ENCODE results near the gene NRP1.

The NRP1 gene

DNA sequence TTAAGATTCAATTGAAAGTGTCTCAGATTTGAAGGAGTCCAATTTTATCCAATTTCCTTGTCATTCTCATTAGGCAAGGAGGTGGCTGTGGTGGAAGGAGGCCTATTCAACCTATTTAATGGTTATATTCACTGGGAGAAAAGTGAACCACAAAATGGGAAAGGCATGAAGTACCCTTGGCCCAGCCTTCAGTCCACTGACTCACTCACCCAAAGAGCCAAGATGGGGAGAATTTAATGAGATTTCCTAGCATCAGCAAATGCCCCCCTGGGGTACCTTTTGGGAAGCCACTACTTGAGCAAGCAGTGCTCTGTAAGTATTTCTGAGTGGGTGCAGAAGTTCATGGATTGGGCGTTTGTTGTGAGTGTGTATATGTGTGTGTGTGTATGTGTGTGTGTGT lies 144.1 kb downstream of the NRP1 start:
- no peak for DNase-seq (ENCODE audit: low read depth in 2 of 2, low spot score in 1 of 2)

DNA sequence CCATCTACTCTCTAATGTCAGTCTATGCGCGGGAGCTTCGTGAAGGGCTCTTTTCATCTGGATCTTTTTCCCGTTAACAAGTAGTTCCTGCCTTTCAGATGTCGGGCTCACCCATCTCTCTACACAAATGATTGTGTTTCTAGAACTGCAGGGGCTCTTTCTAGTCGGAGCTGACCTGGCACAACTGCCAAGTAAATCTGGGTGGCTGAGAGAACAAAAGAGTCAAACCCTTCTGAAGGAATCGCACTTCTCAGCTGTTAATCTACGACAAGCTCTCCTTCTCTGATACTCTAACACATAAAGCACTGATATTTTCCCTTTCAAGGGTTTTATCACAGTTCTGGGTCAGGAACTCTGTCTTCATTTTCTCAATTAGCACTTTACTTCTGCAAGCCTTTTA lies 144.7 kb downstream of the NRP1 start:
- no peak for DNase-seq (ENCODE audit: low read depth in 2 of 2, low spot score in 1 of 2)

DNA sequence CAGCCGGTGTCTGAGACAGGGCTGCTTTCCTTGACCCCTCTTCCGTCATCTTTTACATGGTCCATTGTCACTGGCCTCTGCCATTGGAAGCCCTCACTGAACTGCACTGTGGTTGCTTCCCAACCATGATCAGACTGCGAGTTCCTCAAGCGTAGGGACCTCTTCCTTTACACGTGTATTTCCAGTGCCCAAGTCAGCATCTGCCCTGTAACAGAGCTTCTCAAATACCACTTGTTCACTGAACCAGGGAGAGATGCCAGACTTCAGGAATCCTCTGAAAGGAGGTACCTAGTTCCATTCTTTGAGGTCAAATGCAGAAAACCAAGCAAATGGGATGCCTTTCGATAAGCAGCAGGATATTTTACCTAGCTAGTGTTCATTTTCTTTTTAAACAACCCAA lies 145.1 kb downstream of the NRP1 start:
- DNase-seq (ENCODE audit: low read depth in 2 of 2, low spot score in 1 of 2) = no peak

- DNase-seq (ENCODE audit: low read depth in 2 of 2, low spot score in 1 of 2) = no peak
Observed at GRCh38 chr10:33187427-33187999, 147.0 kb downstream of the NRP1 start.

GRCh38 chr10:33186150-33186549 lies 148.3 kb downstream of the NRP1 start:
- no peak for DNase-seq (ENCODE audit: low read depth in 2 of 2, low spot score in 1 of 2)

- no peak for DNase-seq (ENCODE audit: low read depth in 2 of 2, low spot score in 1 of 2)
Observed at GRCh38 chr10:33183655-33184054, 150.8 kb downstream of the NRP1 start.

DNA sequence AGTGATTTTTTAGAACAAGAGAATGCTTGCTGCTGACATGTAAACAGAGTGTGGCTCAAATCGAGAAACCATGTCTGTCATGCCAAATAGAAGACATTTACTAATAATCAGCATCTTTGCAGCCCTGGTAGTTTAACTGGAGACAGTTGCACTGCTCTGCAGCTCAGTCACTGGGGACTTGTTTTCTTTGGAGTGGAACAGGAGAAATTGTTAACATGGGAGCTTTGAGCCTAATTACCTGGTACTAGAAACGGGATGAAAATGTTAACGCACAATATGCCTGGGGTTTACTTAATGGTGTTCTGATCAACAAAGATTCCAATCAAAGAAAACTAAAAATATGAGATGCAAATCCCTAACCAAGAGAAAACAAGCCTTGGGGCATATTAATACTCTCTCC lies 153.5 kb downstream of the NRP1 start:
- DNase-seq (ENCODE audit: low read depth in 2 of 2, low spot score in 1 of 2) = no peak

DNA sequence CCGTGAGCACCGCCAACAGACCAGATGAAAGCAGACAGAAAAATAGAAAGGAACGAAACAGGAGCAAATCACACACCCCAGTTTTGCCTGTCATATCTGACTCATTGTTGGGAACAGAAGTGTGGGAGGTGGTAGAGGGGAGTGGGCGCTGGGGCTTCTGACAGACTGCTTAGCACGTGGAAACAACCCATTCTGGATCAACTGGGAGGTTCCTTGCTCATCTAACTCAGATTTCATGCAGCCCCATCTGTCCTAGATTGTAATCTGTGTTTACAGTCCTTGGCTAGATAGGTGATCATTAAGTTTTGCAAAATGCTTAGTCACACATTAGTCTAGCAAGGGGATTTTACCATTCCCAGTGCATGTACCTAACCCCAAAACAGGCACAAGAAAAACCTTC lies 154.1 kb downstream of the NRP1 start:
- no peak for DNase-seq (ENCODE audit: low read depth in 2 of 2, low spot score in 1 of 2)

- no peak for DNase-seq (ENCODE audit: low read depth in 2 of 2, low spot score in 1 of 2)
Observed at GRCh38 chr10:33179067-33179466, 155.4 kb downstream of the NRP1 start.

- no peak for DNase-seq (ENCODE audit: low read depth in 2 of 2, low spot score in 1 of 2)
Observed at GRCh38 chr10:33178026-33178755, 156.3 kb downstream of the NRP1 start.

DNA sequence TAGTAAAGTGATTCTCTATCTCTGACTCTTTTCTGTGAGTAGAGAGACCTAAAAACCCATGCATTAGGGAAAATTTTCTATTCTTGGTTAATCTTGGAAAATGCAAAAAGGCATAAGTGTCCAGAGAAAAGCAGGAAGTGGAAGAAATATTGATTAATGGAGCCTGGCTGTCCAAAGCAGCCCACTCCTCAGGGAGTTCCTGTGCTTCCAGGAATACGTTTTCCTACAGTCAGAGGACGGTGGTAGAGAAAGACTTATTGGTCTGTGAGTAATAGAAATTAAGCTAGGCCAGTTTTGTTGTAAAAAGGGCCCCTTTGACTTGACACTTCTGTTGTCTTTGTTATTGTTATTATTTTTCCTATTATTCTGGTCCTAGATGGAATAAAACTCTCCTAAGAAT lies 157.8 kb downstream of the NRP1 start:
- no peak for DNase-seq (ENCODE audit: low read depth in 2 of 2, low spot score in 1 of 2)

GRCh38 chr10:33174674-33175434 lies 159.6 kb downstream of the NRP1 start:
- DNase-seq (ENCODE audit: low read depth in 2 of 2, low spot score in 1 of 2) = no peak

GRCh38 chr10:33165911-33166310 lies 168.6 kb downstream of the NRP1 start:
- no peak for DNase-seq (ENCODE audit: low read depth in 2 of 2, low spot score in 1 of 2)

DNA sequence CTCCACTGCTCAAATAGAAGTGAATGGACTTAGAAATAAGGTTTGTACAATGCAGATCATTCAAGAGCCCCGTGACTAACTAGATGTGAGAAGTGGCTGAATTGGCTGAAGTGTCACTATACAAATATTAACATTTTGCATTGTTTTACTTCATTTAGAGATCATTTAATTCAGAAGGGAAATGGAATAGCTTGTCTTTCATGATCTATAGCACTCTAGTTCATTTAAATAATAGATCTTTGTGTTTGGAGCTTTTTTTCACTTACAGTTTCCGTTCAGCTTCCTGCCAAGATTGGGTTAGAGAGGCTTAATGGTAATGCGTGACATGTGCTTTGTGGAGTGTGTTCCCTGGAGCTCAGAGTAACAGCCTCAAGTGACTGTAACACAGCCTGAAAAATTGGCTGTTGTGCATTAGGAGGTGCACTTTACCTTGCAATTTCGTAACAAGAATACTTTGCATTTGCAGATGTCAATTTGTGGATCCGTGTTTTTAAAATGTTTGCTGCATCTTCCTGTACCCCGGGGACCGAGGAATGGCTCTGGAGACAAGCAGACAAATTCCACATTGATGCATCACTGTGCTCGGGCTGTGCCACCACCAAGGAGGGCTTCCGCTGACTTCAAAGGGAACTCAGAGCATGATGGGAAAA lies 170.3 kb downstream of the NRP1 start:
- DNase-seq (ENCODE audit: low read depth in 2 of 2, low spot score in 1 of 2) = no peak

- no peak for DNase-seq (ENCODE audit: low read depth in 2 of 2, low spot score in 1 of 2)
Observed at GRCh38 chr10:33162248-33162575, 172.3 kb downstream of the NRP1 start.

- DNase-seq (ENCODE audit: low read depth in 2 of 2, low spot score in 1 of 2) = no peak
Observed at GRCh38 chr10:33161550-33162247, 172.8 kb downstream of the NRP1 start.

GRCh38 chr10:33160151-33160550 lies 174.3 kb downstream of the NRP1 start:
- no peak for DNase-seq (ENCODE audit: low read depth in 2 of 2, low spot score in 1 of 2)

DNA sequence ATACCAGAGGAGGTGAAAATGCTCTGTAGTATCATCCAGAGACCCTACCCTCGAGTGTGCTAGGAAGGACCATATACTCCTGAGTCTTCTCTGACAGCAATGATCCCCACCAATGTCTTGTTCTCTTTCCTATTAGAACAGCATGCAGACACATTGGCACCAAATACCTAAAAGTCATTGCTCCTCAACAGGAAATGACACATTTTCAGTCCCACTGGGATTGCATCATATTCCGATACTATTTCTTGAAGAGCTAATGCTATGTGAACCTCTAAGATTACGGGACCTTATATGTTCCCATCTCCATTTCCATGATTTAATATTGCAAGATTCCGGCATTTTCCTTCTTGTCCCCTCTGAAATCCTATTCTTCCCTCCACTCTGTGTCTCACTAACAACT lies 177.4 kb downstream of the NRP1 start:
- no peak for DNase-seq (ENCODE audit: low read depth in 2 of 2, low spot score in 1 of 2)

- DNase-seq (ENCODE audit: low read depth in 2 of 2, low spot score in 1 of 2) = no peak
Observed at GRCh38 chr10:33155720-33156638, 178.5 kb downstream of the NRP1 start.

DNA sequence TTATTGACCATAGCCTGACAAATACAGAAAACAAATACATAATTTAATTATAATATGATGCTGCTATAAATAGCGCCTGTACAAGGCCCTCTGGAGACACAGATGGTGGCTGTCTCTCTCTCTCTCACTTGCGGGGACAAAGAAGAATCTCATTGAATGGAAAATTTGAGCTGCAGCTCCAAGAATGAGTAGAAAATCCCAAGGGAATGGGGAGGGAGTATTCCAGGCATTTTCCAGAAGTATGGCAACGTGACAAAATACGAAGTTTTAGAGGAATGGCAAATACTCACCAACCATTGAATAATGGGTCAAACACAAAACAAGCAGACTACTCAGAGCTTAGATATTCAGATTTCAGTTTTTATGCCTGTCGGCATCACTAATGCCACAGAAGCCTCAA lies 179.9 kb downstream of the NRP1 start:
- no peak for DNase-seq (ENCODE audit: low read depth in 2 of 2, low spot score in 1 of 2)

DNA sequence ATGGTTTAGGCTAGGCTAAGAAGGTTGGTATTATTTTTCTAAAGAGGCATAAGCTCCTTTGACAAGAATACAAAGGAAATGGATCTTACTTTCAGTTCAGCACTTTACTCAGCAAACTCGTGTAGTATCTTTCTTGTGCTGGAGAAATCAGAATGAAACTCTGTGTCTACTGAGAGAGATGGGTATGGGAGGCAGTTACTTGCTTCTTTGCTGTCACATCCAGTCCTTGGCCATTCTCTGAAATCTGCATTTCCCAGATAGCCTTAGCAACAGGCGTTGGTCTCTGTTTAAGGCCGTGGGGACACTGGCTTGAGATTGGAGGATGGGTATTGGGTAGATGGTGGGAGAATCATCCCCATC lies 180.5 kb downstream of the NRP1 start:
- no peak for DNase-seq (ENCODE audit: low read depth in 2 of 2, low spot score in 1 of 2)

Data from stimulated activated CD8-positive, alpha-beta memory T cell treated with anti-CD3 and anti-CD28 coated beads, Interleukin-4, amount 100 ng/mL, for 4 hours (primary cell).